HepG2 (cell line): ENCODE data around the gene KATNB1. TPM values are rescaled to one million over a fixed set of nuclear protein-coding genes. Genes with fewer than 3 reads are reported as not detected.

Experiments used
- CBX1 ChIP-seq: IDR thresholded peaks from one replicate; pipeline ENCODE4 v1.6.1; 2016; ENCODE audit warnings: antibody characterized with exemption, low read depth
- FOXA1 ChIP-seq, 2 experiments: fragments of 450-650 bp in 1 of 2; sonication (generic) in 1 of 2; formaldehyde crosslinking in 1 of 2; IDR thresholded peaks; 2 replicates each; pipeline versions ENCODE4 v1.4.0 to v1.6.1; 2016 to 2020; ENCODE audit warnings: missing genetic modification reagents in 1 of 2
- FOXK1 ChIP-seq: sonication (generic); formaldehyde crosslinking; IDR thresholded peaks from 2 replicates; pipeline ENCODE4 v1.4.0; 2020; ENCODE audit warnings: low read depth, missing genetic modification reagents, borderline replicate concordance
- GABPB1 ChIP-seq: IDR thresholded peaks from 2 replicates; pipeline ENCODE4 v1.6.1; 2016; ENCODE audit warnings: mild to moderate bottlenecking, missing genetic modification reagents, moderate library complexity, missing compliant biosample characterization
- GATAD2A ChIP-seq: IDR thresholded peaks from 2 replicates; pipeline ENCODE4 v1.6.1; 2016
- IKZF5 ChIP-seq: IDR thresholded peaks from 2 replicates; pipeline ENCODE4 v1.6.1; 2018; ENCODE audit warnings: missing genetic modification reagents, mild to moderate bottlenecking, missing compliant biosample characterization
- MBD4 ChIP-seq: IDR thresholded peaks from 2 replicates; pipeline ENCODE4 v1.6.1; 2012; ENCODE audit warnings: low read length, inconsistent platforms, borderline replicate concordance
- NR2F2 ChIP-seq: IDR thresholded peaks from 2 replicates; pipeline ENCODE4 v1.6.1; 2012; ENCODE audit warnings: low read depth, inconsistent platforms, borderline replicate concordance
- RCOR2 ChIP-seq: IDR thresholded peaks from 2 replicates; pipeline ENCODE4 v1.6.1; 2016; ENCODE audit warnings: missing biosample characterization, missing genetic modification reagents
- RERE ChIP-seq: IDR thresholded peaks from 2 replicates; pipeline ENCODE4 v1.6.1; 2016; ENCODE audit warnings: low read depth, missing genetic modification reagents, missing compliant biosample characterization
- RORA ChIP-seq: sonication (generic); formaldehyde crosslinking; IDR thresholded peaks from 2 replicates; pipeline ENCODE4 v1.5.0; 2020; ENCODE audit warnings: mild to moderate bottlenecking, missing genetic modification reagents, moderate library complexity
- SIX4 ChIP-seq: sonication (generic); formaldehyde crosslinking; IDR thresholded peaks from 2 replicates; pipeline ENCODE4 v1.4.0; 2020; ENCODE audit warnings: missing genetic modification reagents
- SNRNP70 ChIP-seq: fragments of 200-400 bp; formaldehyde crosslinking; IDR thresholded peaks from 2 replicates; pipeline ENCODE4 v1.6.1; 2017; ENCODE audit warnings: mild to moderate bottlenecking, low read depth, low read length, moderate library complexity
- TCF7 ChIP-seq: sonication (generic); IDR thresholded peaks from 2 replicates; pipeline ENCODE4 v1.6.1; 2016; ENCODE audit warnings: antibody characterized with exemption, low read depth
- THAP7 ChIP-seq: sonication (generic); formaldehyde crosslinking; IDR thresholded peaks from 2 replicates; pipeline ENCODE4 v1.8.1; 2023; ENCODE audit warnings: mild to moderate bottlenecking, missing genetic modification reagents
- USF2 ChIP-seq, 2 experiments: sonication (generic) in 1 of 2; formaldehyde crosslinking in 1 of 2; IDR thresholded peaks; 2 replicates each; pipeline versions ENCODE4 v1.5.1 to v1.6.1; 2011 to 2020; ENCODE audit warnings: borderline replicate concordance in 1 of 2, low read depth in 1 of 2, low read length in 1 of 2, mild to moderate bottlenecking in 1 of 2, missing genetic modification reagents in 1 of 2, moderate library complexity in 1 of 2
- ZFP90 ChIP-seq: sonication (generic); formaldehyde crosslinking; IDR thresholded peaks from 2 replicates; pipeline ENCODE4 v1.8.0; 2022; ENCODE audit warnings: missing genetic modification reagents, mild to moderate bottlenecking, inconsistent platforms, borderline replicate concordance
- ZNF253 ChIP-seq: sonication (generic); formaldehyde crosslinking; IDR thresholded peaks from 2 replicates; pipeline ENCODE4 v1.8.0; 2022; ENCODE audit warnings: mild to moderate bottlenecking, missing genetic modification reagents, borderline replicate concordance
- ZNF382 ChIP-seq: sonication (generic); formaldehyde crosslinking; IDR thresholded peaks from 2 replicates; pipeline ENCODE4 v1.5.0; 2020; ENCODE audit warnings: missing genetic modification reagents, mild to moderate bottlenecking, borderline replicate concordance
- ZNF670 ChIP-seq: sonication (generic); formaldehyde crosslinking; IDR thresholded peaks from 2 replicates; pipeline ENCODE4 v1.8.0; 2022; ENCODE audit warnings: mild to moderate bottlenecking, missing genetic modification reagents, borderline replicate concordance
- ZNF780A ChIP-seq: sonication (generic); formaldehyde crosslinking; IDR thresholded peaks from 2 replicates; pipeline ENCODE4 v1.8.0; 2022; ENCODE audit warnings: mild to moderate bottlenecking, missing genetic modification reagents, moderate library complexity
- polyA plus RNA-seq, 8 experiments: library from polyadenylated mRNA; depleted of rRNA in 3 of 8; stranded (reverse) in 7 of 8; unstranded in 1 of 8; fragments of >200 nt; fragmentation: Illumina TruSeq in 4 of 8; extraction: Trizol in 4 of 8; gene quantifications; 2 replicates each; pipeline versions ENCODE4 v1.2.1 to v1.2.3, GENCODE V29; 2011 to 2016; ENCODE audit warnings: low read depth in 4 of 8, missing spikeins in 1 of 8, mixed read lengths in 1 of 8; ENCODE audit not compliant: insufficient read depth in 1 of 8
- total RNA-seq, 5 experiments: library from RNA; depleted of rRNA; stranded (reverse); fragments of >200 nt; fragmentation: Illumina TruSeq; extraction: Trizol; gene quantifications; 2 replicates each; pipeline ENCODE4 v1.2.3, GENCODE V29; 2016; ENCODE audit warnings: low read depth in 1 of 5

The KATNB1 gene
- total and polyA plus RNA-seq, 2 of the 13 experiments (the other 11 are each of a cell fraction or from before 2014, with no cell fraction given): 31.5 to 43.5 TPM

- TF ChIP-seq TCF7 (no peak), CBX1 (no peak), ZFP90 (no peak), ZNF780A (CRISPR knock-in tag) (no peak), FOXK1 (CRISPR knock-in tag) (no peak), GABPB1 (CRISPR knock-in tag) (no peak), FOXA1 (IDR thresholded peaks at IDR 0.05) (no peak), FOXA1 (CRISPR knock-in tag; IDR thresholded peaks at IDR 0.05) (no peak), NR2F2 (0 out of 2 replicates have a peak, but pooled peaks have one; percentile 17), MBD4 (no peak), RCOR2 (CRISPR knock-in tag) (no peak), USF2 (IDR thresholded peaks at IDR 0.05; ENCODE audit: low read depth, low read length) (no peak), USF2 (CRISPR knock-in tag; IDR thresholded peaks at IDR 0.05; ENCODE audit: borderline replicate concordance) (0 out of 2 replicates have a peak, but pooled peaks have one; percentile 58), THAP7 (CRISPR knock-in tag) (no peak; the same call in 1 of the 2 replicates), SIX4 (CRISPR knock-in tag) (no peak), SNRNP70 (no peak), ZNF670 (CRISPR knock-in tag) (no peak), RORA (no peak), GATAD2A (CRISPR knock-in tag) (no peak), ZNF253 (no peak), RERE (CRISPR knock-in tag) (no peak), IKZF5 (CRISPR knock-in tag) (peak; percentile 48; the same call in 1 of the 2 replicates), ZNF382 (no peak)
Measured at GRCh38 chr16:57688487-57688986, 47.0 kb upstream of the KATNB1 start (continued).
